Stimulated activated CD4-positive, alpha-beta T cell treated with anti-CD3 and anti-CD28 coated beads, Interleukin-4, amount 100 ng/mL, for 48 hours (primary cell): ENCODE data around the gene KAT14.
"Not testable (repeated sequence)": the region's sequence is repeated elsewhere in the genome, so short reads cannot be mapped to it uniquely, and the experiment has no call there.

Experiments
- DNase-seq, 2 donors: peaks; one replicate each; pipeline ENCODE4 v3.0.0-alpha.2; 2020; ENCODE audit warnings: low read depth in 2 of 2

Gene KAT14

DNA sequence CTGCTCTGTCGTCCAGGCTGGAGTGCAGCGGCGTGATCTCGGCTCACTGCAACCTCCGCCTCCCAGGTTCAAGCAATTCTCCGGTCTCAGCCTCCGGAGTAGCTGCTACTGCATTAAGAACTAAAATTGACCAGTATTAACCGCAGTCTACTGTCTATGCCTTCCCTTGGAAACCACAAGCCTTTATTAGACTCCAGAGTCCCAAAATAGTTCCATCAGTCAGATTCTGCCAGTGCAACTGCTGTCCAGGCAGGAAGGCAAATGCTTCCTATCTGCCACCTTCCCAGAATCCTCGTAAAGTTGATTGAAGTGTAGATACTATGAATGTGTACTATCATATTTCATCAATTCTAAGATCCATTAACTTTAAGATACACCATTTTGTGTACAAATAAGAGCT is 16.7 kb downstream of the KAT14 start:
- no peak for DNase-seq

DNA sequence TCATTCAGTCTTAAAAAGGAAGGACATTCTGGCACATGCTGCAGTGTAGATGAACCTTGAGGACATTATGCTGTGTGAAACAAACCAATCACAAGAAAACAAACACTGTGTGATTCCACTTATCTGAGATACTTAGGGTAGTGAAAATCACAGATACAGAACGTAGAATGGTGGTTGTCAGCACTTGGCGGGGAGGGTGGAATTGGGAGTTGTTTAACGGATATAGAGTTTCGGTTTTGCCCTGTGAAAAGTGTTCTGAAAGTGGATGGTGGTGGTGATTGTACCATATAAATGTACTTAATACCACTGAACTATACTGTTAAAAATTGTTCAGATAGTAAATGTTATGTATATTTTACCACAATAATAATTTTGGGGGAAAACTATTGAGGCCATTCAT is 18.4 kb downstream of the KAT14 start:
- DNase-seq: no peak

DNA sequence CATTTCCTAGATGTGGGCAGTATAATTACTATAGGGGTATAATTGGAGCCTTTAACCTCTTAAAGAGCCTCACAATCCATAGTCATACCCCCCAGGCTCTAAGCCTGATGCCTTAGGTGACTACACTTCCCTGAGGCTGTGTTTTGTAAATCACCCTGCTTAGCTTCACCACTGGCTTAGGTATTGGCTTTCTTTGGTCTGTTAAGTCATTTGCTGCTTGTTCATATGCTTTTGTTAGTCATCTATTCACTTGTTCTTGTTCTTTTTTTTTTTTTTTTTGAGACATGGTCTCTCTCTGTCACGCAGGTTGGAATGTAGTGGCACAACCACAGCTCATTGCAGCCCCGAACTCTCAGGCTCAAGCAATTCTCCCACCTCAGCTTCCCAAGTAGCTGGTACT is 26.7 kb downstream of the KAT14 start:
- no peak for DNase-seq

DNA sequence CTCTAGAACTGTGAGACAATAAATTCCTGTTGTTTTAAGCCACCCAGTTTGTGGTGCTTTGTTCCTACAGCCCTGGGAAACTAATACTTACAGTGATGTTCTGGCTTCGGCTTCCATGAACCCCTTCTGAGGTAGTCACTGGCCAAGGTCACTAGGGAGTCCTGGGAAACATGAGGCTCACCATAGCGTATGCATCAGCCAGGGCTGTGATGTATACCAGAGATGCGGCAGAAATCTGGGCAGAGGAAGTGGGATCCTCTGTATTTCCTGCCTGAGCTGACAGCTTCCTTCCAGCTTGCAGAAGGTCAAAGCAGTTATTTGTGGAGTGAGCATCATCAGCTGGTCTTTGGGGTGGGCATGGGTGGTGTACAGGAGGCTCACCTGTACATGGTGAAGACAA is 27.9 kb downstream of the KAT14 start:
- no peak for DNase-seq

DNA sequence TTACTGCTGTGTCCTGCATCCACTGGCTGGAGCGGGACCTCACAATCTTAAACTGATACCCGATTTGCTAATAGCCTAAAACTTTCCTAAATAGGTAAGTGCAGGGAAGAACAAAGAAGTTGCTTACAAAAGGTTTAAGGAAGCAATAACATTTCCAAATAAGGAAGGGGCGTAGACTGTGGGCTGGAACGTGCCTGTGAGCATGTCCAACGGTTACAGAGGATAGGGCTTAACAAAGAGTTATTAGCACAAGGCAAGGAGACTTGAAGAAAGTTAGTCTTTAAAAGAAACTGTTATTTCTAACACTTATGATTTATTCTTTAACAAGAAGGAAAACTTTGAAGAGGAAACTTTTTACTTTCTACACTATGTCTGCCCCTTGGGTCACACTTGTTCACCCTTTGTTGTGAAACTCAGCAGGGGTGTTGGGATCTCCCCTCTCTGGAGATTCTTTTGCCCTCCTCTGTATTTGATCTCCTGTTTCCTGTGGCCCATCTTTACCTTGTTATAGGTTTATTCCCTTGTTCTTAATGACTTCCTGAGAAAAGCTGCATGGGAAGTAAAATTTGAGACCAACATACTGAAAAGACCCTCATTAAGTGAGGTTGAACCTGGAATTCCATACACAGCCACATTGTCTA is 28.7 kb downstream of the KAT14 start:
- DNase-seq: no peak

DNA sequence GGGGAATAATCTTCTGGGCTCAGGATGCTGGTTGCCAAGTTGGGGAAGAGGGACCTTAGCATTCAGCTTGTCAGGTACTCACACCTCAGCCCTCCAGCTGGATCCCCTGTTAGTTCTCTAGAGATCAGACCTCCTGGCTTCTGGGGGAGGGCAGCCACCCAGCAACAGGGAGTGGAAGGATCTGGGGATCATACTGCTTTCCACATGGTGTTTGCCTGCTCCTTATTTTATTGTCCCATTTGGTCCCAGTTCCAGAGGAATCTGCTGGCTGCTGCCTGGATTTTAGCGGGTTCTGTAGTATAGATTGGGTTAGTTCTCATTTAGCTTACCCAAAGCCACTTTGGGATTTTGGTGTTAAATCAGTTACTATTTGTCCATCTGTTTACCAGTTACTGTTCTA is 29.3 kb downstream of the KAT14 start:
- DNase-seq: no peak

DNA sequence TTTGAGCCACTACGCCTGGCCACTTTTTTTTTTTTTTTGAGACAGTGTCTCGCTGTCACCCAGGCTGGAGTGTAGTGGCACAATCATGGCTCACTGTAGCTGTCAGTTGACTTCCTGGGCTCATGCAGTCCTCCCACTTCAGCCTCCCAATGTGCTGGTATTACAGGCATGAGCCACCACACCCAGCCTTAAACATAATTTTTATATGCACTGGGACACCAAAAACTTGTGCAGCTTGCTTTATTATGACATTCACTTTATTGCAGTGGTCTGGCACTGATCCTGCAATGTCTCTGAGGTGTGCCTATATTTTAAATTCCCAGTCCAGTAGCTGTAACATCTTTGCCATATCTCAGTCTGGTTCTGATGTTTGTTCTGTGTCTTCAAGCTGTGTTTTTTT is 34.7 kb downstream of the KAT14 start:
- DNase-seq: no peak

DNA sequence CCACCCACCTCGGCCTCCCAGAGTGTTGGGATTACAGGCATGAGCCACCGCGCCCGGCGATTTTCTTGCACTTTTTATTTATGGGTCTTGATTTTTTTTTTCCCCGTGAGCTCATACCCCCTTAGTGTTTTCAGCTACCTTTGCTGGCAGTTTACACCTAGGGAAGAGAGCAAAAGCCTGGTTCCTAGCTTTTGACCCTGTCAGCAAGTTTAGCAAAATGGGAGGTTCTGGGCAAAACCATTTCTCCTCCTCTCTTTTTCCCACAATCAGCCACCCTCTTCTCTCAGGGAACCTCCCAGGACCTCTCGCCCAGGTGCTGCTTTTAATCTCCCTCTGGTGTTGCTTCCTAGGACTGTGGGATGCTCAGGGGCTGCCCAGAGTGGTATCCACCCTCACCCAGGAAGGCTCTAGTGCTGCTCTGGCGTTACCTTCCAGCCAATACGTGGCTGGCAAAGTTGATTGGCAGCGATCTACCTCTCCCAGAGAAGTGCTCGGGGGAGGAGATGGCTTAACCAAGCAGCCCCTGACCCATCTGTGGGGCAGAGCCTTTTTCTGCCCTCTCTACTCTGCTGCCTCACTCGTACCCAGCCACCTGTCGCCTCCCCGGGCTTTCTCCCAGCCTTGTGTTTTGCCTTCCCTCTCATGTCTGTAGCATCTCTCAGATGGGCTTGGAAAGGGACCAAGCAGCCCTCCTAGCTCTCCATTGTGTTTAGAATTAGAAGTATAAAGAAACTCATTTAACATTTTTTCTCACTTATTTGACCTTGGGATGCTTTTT is 37.4 kb downstream of the KAT14 start:
- DNase-seq: no peak

DNA sequence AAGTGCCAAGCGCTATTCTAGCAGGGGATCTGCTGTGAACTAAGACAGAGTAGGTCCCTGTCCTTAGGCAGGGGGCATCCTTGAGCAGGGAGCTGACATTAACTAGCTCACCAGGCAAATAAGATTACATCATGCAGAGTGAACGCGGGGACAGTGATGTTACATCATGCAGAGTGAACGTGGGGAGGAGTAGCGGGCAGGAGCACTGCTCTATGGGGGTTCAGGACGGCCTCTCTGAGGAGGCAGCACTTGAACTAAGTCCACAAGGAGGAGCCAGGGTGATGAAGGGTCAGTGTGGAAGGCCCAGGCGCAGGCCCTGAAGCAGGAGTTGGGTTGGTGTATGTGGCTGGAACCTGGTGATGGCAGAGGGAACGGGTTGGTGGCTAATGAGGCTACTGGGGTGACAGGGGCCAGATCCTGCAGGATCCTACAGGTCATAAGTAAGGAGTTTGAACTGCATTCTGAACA is 38.7 kb downstream of the KAT14 start:
- DNase-seq: no peak

DNA sequence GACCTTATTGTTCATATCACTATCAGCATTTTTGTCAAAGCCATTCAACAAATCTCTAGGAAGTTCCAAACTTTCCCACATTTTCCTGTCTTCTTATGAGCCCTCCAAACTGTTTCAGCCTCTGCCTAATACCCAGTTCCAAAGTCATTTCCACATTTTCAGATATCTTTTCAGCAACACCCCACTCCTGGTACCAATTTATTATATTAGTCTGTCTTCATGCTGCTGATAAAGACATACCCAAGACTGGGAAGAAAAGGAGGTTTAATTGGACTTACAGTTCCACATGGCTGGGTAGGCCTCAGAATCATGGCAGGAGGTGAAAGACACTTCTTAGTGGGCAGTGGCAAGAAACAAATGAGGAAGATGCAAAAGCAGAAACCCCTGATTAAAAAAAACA is 42.7 kb downstream of the KAT14 start:
- not testable (repeated sequence) for DNase-seq

DNA sequence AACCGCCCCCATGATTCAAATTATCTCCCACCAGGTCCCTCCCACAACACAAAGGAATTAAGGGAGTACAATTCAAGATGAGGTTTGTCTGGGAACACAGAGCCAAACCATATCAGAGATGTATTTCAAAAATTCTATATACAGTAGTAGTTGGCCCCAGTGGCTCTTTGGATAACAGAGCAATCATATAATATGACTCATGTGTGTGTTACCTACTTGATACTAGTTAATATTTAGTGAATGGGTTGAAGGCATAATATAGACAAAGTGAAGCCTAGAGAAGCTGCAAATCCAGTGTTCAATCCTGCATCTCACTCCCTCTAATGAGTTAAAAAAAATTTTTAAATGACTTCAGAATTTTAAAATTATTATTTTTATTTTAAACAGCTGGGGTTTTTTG is 43.2 kb downstream of the KAT14 start:
- DNase-seq: no peak

DNA sequence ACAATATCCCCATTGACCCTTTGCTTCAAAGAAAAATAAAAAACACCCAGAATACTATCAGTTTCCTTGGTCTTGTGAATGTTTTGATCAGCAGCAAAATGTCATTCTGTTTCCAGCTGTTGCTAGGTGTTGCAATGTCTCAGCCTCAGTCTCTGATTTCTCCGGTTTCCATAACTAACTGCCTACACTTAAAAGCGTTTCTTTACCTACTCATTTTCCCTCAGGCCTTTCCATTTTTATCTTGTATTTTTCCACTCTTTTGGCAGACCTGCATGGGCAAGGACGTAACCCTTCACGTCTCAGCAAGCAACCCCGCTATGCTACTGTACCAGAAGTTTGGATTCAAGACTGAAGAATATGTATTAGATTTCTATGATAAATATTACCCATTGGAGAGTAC is 49.4 kb downstream of the KAT14 start:
- no peak for DNase-seq

DNA sequence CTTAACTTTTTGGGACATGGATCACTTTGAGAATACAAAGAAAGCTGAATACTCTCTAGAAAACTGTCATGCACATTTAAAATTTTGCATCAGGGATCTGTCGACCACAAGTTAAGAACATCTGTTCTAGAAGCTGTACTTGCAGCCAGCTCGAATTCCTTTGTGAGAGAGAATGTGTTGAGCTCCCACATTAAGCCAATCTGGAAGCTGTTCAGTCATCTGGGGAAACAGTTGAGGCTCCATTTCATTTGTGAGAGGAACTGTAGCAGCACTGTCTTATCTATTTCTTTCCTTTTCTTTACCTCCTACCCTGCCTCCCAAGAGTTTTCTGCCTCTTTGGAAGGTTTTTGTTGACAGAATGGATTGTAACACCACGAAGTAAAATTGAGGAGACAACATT is 50.8 kb downstream of the KAT14 start:
- DNase-seq: no peak

DNA sequence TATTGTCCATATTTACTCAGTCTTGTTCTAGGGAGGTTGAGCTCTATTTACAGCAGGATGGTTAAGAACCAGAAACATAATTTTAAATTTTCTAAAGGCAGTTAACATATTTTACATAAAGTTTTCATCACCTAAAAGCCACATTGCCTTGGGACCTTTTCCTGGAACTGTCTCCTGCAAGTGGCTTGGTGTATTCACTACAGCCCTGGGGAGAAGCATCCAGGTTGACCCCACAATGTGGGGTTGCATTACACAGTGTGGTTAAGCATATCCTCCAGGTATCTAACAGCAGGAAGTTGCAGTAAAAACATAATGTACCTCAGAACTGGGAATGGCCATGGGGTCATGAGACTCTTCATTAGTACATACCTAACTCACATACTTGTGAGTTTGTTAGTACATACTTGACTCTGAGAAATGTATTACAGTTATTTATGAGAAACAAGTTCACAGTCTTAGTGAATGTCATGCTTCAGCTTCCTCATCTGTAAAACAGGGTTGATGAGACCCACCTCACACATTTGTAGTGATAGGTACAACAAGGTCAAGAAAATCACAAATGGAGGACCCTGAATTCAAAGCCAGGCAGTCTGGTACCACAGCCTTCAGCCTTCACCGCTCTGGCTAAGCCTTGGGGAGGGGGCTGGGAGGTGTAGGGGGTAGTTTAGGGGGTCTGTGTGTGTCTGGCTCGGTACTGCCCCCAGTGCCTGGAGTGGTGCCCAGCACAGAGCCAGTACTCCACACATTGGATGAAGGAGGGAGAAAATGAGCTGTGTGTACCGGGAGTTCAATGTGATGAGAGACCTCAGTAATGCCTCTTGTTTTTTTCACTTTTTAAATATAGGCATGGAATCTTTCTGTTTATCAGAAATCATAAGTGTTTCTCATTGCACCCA is 52.9 kb downstream of the KAT14 start:
- no peak for DNase-seq

DNA sequence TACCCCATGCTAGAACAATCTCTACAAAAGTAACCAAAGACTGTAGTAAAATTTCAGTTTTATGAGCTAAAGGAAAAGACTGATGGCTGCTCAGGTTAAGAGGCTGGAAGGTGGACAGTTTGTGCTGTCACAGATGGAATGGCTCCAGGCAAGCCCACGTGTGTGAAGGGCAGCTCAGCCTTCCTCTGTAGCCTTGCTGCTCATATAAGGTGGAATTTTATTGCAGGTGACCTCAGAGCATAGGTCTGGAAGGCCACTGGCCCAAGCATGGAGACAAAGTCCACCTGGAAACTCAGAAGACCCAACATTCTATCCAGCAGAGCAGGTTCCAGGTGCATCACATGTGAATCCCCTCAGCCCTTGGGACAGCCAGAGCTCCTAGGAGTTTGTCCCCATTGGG is 53.6 kb downstream of the KAT14 start:
- DNase-seq: no peak

DNA sequence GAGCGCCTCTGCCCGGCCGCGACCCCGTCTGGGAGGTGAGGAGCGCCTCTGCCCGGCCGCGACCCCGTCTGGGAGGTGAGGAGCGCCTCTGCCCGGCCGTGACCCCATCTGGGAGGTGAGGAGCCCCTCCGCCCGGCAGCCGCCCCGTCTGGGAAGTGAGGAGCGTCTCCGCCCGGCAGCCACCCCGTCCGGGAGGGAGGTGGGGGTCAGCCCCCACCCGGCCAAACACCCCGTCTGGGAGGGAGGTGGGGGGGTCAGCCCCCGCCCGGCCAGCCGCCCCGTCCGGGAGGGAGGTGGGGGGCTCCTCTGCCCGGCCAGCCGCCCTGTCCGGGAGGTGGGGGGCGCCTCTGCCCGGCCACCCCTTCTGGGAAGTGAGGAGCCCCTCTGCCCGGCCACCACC is 56.8 kb downstream of the KAT14 start:
- DNase-seq: not testable (repeated sequence)

DNA sequence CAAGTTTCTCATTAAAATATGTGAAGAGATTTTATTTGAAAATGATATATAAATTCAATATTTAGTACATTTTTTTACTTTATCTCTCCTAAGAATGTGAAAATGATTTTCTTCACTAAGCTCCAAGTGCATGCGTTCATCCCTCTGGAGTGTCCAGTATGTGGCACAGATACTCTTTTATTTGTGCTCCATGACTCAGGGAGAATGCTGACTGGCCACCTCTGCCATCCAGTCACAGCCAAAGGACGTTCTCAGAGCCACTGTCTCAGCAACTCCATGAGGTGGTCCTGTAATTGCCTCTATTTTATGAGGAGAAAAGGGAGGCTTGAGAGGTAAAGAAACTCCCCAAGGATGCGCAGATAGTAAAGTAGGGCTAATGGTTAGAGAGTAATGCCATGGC is 58.3 kb downstream of the KAT14 start:
- no peak for DNase-seq

DNA sequence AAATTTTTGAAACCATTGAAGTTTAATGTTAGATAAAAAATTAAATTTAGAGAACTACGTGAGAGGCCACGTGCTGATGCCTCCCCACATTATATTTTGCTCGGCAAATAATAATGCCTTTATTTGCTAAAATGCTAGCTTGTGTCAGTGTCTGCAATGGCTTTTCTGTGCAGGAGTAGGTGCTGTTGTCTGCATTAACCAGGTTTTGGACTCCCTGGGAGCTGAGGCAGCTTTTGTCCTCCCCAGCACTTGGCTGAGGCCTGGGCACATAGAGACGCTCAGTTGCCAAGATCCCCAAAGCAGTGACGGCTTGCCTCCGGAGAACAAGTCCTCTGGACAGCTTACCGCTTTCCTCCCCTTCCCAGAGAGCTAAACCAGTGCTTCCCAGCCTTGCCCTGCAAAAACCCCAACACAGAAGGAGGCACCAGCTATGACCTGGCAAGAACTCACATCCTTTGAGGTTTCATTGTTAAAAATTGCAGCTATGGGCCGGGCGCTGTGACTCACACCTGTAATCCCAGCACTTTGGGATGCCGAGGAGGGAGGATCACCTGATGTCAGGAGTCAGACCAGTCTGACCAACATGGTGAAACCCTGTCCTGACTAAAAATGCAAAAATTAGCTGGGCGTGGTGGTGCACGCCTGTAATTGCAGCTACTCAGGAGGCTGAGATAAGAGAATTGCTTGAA is 59.9 kb downstream of the KAT14 start:
- DNase-seq: no peak

DNA sequence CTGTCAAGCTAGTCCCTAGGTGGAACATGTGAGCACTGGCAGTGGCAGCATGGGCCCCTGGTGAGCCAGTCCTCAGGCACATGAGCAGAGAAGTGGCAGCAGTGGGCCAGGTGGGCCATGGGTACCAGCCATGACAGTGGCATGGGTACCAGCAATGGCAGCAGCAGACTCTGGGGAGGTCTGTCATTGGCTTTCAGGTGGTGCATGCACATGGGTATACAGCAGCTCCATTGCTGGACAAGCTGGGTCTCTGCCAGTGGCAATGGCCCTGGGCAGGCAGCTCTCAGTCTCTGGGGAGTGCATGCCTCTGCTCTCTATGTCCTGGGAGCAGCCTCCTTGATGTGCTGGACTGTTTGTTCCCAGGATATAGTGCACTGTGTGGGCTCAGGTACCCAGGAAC is 65.3 kb downstream of the KAT14 start:
- DNase-seq: no peak

DNA sequence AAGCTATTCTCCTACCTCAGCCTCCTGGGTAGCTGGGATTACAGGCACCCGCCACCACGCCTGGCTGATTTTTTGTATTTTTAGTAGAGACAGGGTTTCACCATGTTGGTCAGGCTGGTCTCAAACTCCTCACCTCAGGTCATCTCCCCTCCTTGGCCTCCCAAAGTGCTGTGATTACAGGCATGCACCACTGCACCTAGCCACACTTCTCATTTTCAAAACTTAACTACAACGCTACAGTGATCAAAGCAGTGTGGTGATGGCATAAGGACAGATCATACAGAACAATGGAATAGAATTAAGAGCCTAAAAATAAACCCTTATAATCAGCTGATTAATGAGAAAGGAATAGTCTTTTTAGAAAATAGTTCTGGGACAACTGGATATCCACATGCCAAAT is 66.0 kb downstream of the KAT14 start:
- DNase-seq: not testable (repeated sequence)

DNA sequence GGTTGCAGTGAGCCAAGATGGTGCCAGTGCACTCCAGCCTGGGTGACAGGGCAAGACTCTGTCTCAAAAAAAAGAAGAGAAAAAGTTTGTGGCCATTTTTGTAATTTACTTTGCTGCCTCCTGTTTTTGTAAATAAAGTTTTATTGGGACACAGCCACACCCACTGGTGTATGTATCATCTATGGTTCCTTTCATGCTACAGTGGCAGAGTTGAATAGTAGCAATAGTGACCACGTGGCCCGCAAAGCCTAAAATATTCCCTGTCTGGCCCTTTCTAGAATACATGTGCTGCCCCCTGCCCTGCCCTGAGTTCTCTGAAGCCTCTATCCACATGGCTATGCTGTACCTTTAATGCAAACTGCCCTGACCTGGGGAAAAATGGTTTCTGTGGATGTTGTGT is 75.3 kb downstream of the KAT14 start:
- no peak for DNase-seq

DNA sequence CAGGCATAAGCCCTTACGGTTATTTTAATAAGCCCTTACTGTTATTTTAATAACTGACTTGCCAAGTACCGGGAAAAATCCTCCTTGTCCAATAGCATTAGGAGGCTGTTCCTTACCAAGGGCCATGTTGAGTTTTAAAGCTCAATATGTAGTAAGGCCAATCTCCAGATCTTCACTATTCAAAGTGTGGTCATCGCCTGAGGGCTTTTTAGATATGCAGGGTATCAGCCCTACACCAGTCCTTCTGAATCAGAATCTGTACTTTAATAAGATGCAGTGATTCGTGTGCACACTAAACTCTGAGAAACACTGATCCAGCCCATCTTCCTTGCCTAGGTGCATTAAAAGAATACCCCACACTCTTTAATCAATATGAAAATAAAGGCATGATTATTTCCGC is 77.9 kb downstream of the KAT14 start:
- DNase-seq: no peak
